ENCODE measurements around the gene THAP4.

DNA sequence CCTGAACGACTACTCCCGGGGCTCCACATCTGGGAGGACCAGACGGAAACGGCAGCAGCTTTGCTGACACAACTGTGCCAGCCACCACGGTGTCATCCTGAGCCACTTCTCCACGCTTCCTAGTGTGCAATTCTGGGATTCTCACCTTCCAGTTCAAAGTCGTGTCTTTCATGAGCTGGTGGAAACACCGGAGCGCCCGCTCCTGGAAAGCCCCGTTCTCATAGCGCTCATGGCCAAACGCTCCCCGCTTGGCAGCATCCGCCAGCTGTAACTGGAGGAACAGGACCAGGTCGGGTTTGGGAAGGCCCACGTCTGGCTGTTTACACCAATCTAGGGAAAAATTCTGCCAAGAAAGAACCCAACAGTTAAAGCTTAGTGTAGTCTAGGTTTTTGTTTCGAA, 41.3 kb upstream of the THAP4 start:
- TF ChIP-seq, protein P1, sequence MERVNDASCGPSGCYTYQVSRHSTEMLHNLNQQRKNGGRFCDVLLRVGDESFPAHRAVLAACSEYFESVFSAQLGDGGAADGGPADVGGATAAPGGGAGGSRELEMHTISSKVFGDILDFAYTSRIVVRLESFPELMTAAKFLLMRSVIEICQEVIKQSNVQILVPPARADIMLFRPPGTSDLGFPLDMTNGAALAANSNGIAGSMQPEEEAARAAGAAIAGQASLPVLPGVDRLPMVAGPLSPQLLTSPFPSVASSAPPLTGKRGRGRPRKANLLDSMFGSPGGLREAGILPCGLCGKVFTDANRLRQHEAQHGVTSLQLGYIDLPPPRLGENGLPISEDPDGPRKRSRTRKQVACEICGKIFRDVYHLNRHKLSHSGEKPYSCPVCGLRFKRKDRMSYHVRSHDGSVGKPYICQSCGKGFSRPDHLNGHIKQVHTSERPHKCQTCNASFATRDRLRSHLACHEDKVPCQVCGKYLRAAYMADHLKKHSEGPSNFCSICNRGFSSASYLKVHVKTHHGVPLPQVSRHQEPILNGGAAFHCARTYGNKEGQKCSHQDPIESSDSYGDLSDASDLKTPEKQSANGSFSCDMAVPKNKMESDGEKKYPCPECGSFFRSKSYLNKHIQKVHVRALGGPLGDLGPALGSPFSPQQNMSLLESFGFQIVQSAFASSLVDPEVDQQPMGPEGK (CRISPR knock-in tag; IDR thresholded peaks at IDR 0.05; ENCODE audit: borderline replicate concordance) = no peak
- TF ChIP-seq RARB (CRISPR knock-in tag; IDR thresholded peaks at IDR 0.05) = no peak
- no peak for TF ChIP-seq ZFP3 (CRISPR knock-in tag; IDR thresholded peaks at IDR 0.05)
- no peak for TF ChIP-seq ZC3H10 (CRISPR knock-in tag; IDR thresholded peaks at IDR 0.05)
